HG03439 (cell line): Measurements from ENCODE around the gene SSBP3.
A peak's percentile ranks its signal among the peaks of the same experiment; 100 is the strongest.
"Not testable (repeated sequence)": the region's sequence is repeated elsewhere in the genome, so short reads cannot be mapped to it uniquely, and the experiment has no call there.

Experiments used
- ATAC-seq: cut with Tn5 transposase; IDR thresholded peaks from one replicate; pipeline ENCODE4 v1.9.1; 2021; ENCODE audit warnings: mild to moderate bottlenecking, moderate library complexity; ENCODE audit not compliant: unreplicated experiment

Gene SSBP3

DNA sequence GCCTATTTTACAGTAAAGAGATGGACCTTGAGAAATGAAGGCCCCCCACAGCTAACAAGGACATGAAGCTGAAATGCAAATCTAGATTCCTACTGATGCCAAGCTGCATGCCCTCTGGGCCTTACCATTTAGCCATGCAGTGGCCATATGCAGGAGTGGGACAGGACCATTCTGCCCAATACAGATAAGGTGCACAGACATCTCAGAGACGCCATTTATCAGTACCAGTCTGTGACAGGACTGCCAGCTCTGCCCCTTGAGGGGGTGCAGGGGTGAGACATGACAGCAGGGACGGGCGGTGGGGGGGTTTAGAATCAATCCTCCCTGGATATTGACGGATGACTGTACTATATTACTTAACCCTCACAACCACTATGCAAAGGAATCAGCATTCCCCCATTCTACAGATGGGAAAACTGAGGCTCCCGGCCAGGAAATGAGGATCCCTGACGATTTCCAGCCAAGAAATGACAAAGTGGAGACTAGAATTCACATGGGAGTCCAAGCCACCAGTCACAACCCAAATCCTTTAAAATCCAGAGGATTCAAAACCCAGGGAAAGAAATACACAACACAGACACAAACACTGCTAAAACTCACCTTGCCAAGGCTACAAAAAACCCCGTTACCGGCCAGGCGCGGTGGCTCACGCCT, 10.8 kb downstream of the SSBP3 start:
- no peak for ATAC-seq

DNA sequence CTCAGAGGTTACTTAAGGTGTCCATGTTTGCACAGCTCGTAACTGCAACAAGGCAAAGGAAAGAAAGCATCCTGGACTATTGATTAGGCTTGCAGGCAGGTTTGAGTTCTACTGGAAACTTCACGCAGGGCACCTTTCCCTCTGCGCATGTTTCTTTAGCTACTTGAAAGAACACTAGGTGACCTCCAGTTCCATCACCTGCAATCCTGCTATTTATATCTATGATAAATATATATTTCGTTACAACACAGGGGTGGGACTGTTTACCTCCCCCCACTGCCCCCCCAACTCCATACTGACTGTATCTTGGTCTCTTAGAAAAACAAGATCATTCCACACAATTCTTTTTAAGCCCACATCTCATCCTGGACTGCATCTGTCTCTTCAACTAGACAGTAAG, 12.1 kb downstream of the SSBP3 start:
- ATAC-seq, result no peak

DNA sequence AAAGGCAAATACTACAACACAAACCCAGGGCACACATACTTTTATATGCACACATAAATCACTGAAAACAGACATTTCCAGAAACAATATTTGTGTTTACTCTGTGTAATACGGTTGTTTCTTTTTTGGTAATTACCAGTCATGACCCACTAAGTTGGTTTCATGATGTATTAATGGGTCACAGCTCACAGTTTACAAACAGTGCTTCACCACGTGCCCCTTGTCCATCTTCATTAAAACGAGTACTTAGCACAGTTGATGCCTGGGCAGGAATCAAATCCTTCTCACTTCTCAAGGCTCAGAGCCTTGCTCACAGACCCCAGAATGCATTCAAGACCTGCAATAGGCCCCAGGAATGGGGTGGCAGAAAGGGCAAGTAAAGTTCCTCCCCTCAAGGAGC, 13.8 kb downstream of the SSBP3 start:
- ATAC-seq, result no peak

DNA sequence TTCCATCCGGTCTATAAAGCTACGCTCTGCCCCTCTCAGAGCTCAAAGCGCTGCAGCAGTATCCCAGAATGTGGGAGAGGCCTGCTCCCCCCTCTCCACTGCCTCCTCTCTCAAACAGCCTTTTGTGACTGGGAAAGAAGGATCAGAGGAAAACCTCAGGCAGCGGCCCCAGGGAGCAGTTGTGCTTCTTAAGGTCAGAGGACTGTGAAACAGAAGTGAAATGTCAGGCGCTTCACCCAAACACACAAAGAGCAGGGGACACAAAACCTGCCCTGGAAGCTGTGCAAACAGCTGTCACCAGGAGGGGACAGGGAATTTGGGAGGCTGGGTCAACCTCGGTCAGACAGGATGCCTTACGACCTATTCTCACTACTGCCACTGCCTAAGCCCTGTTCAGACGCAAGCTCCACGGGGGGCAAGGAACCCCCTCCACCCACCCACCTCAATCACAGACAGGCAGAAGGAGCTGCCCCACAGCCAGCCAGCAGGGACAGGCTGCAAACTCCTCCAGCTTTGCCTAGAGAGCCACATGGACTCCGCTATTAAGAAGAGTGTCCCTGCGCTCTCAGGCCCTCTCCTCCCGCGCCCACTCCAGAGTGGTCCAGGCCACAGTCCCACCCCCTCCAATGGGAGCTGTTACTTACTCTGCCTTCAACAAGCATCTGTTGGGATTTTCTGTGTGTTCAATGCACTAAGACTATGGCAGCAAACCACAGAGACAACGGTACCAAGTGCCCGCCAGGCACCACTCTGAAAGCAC, 14.6 kb downstream of the SSBP3 start:
- no peak for ATAC-seq

DNA sequence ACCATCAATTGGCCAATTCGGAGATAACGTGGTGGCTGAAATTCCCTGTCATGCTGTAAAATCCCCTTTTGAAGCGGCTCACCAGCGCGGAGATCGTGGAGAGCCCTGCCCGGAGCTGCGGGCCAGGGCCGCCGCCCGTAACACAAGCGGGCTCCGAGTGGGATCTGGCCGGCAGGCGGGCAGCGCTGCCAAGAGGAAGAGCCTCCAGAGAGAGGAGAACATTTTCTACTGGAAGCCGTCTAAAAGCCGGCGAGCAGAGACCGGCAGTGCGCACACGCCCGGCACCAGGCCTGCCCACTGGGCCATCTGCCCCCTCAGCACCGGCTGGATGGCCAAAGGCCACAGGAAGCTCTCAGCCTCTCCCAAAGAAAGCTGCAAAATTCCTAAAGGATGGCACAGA, 15.5 kb downstream of the SSBP3 start:
- no peak for ATAC-seq

DNA sequence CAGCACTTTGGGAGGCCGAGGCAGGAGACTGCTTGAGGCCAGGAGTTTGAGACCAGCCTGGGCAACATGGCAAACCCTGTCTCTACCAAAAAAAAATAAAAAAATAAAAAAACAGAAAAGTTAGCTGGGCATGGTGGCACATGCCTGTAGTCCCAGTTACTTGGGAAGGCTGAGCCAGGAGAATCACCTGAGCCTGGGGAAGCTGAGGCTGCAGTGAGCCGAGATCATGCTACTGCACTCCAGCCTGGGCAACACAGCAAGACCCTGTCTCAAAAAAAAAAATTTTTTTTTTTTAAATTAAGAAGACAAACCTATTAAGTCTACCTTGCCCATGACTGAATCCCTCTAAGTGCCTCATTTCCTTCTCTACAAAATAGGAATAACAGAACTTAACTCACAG, 16.6 kb downstream of the SSBP3 start:
- not testable (repeated sequence) for ATAC-seq

DNA sequence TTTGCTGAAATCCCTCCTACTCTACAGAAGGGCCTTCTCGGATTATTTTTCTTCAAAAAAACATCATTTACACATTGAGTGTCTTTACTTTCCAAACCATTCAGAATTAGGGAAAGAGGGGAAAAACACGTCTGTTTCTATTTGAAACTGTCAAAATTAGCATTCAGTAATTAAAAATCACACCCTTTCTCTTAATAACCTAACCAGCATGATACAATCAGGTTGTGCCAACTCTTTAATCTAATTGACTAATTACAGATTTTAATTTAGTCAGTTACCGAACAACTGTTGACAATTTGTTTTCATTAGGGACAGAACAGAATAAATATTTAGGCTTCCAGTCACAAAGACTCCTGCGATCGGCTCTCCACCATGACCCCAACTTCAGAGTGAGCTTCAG, 18.8 kb downstream of the SSBP3 start:
- no peak for ATAC-seq

DNA sequence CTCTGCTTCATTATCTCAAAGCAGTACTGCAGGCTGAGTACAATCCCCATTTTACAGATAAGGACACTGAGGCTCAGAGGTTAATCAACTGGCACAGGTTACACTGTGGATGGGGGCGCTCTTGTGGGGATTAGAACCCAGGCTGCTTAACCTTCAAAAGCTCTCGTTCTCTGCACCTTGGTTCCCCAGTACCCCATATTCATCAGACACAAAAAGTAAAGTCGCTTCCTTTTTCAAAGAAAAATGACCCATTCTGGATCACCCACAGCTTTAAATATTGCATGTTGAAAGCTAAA, 20.5 kb downstream of the SSBP3 start:
- ATAC-seq, result no peak

DNA sequence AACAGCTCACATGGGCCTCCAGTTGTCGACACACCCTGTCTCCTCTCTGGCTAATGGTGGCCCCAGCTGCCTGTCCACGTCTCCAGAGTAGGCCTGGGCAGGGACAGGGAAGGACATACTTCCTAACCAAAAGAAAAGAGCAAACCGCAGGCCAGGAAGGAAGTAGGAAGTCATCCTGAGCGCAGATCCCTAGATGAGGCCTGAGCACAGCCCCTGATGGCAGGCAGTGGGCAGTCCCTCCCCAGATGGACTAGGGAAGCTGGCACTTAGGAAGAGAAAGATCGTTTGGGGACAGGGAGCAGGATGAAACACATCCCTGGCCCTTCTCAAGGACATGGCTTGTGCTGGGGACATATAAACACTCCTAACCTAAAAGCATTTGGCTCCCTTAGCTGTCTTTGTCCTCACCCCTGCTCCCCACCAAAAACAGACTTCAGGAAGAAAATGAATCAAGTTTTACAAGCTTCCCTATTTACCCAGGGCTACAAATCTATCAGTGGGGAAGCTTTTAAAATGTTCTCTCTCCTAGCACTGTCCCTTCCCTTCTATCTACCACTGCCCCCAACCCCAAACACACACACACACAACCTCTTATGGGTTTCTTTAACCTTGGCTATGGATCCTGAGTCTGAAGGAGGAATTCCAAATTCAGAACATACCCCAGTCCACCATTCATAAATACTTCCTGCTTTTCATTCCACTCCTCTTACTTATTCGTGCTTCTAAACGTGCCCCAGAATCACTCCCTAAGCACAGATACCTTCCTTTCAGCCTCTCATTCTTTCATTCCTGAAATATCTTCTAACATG, 21.1 kb downstream of the SSBP3 start:
- no peak for ATAC-seq

DNA sequence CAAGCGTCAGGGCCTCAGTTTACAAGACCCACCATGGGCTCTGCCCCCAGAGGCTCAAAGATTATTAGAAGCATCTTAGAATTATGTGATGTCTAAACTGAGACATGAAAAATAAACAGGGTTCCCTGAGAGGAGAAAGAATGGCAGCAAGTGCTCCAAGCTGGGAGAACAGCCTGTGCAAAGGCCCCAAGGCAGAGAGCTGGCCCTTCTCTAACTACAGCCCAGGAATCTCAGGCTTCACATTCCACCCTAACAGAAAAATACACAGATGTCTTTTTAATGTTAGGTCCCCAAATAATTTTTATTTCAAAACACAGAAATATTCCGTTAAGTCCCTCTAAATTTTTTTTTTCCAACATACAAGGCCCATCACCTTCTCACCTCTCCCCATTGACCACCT, 21.7 kb downstream of the SSBP3 start:
- ATAC-seq, result no peak

DNA sequence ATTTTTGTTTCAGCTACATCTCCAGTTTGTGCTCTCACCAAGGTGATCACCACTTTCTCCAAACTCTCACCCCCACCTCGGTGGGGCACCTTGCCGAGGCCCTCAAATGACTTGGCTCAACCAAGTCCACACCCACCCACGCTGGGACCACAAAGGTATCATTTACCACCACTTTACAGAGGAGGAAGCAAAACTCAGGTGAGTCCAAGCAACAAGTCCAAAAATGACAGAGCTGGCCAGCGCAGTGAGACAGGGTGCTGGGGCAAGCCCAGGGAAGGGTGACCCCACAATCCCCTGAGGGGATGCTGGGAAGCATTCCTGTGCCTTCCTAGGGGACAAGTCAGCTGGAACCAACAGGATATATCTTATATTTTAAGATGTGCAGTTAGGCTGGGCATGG, 24.7 kb downstream of the SSBP3 start:
- no peak for ATAC-seq

DNA sequence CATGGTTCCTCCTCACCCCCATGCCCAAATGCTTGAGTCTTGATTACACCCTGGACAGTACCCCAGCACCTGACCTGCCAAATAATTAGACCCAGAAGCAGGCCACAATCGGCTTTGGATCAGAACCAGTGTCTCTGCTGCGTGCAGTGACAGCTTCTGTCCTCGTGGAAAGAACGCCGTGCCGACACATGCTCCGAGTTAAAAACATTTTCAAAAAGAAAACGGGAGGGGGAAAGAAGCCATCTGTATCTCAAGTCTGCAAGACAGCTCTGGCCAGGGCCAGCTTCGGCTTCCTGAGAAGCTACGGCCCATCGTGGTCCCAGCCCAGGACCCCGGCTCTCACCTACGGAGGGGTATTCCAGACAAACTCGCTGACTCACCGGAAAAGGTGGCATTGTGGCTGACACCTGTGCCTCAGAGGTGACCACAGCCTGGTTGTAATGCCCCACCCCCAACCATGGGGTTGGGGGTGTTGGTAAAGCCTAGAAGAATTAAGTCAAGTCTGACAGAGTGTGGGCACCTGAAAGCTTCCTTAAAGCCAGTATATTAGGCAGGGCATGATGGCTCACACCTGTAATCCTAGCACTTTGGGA, 25.8 kb downstream of the SSBP3 start:
- ATAC-seq, result no peak

DNA sequence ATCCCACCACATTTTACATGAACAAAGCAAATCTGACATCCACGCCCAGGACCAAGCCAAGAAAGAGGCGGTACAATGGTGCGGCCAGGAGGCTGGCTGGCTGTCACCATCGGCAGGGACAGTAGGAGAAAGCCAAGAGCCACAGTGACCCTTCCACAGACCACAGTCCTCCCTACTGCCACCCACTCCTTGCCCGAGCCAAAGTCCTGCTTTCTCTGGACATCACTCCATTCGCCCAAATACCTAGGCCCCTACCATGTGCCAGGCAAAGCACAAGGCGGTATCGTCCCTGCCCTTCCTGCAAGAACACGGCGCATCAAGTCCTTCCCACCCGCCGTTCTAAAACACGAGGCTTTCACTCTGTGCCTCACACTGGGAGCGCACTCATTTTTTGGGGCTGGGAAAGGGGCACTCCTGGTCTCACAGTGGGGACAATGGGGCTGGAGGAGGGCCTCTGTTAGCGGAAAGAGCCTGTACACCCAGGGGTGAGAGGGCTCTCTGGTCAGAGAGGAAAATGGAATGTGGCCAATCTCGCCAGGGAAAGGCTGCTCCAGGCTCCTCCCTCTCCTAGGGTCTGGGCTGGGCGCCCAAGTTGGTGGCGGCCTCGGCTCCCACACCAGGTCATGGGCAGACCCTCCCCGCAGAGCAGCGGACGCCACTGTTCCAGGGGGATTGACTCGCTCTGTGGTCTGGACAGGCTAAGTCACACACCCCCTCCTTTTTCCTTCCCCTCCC, 26.5 kb downstream of the SSBP3 start:
- ATAC-seq, result no peak

DNA sequence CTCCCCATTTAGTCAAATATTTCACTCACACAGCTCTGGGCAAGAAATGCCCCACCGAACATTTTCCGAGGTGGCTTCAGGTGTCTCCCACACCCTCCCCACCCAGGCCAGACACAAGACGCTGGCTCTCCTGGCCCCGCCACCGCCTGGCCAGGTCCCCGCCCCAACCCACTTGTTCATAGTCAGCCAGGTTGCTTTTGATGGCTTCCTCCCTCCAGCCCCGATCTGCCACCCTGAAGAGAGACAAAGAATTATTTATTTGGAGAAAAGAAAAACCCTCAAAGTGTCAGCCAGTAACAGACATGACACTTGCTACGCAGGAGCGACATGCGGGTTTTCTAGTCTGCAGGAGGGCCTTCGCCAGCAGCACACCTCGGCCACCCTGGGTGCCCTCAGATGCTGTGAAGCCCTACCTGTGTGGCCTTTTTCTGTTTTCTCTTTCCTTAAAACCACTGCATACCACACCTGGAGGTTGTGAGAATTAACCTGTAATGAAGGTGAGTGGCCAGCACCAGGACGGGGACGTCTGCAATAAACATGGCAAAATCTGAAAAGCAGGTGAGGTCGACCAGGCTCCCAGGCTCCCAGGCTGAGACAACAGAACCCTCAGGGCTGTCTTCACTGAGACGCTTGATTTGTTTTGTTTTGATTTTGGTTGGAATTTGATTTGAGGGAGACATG, 27.2 kb downstream of the SSBP3 start:
- no peak for ATAC-seq

DNA sequence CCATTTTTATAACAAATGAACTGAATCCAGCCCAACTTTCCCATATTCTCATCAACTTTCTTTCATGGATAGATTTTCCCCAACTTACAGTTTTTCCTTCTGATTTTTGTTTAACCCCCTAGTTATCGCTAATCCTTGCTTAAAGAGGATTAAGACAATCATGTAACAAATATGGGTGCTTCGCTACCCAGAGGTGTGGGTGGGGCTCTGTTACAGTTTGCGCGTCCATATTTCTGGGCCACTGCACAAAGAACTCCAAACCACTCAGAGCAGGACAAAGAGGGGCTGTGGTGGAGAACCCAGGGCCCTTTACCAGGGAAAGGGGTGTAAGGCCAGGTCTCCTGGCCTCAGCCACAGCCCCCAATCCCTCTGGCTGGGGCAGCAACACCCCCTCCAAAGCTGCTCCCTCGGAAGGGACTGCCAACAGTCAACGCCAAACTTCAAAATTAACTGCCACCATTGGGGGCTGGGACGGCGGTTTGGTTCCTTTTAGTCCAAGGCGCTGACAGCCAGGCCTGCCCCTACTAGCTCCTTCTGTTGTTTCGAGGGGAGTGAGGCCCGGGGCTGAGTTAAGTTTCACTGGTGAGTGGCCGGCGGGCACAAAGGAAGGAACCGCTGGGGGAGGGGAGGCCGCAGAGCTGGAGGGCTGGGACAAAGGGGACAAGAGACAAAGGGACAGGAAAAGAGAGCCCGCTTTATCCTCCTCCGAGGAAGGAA, 27.9 kb downstream of the SSBP3 start:
- ATAC-seq, result no peak

DNA sequence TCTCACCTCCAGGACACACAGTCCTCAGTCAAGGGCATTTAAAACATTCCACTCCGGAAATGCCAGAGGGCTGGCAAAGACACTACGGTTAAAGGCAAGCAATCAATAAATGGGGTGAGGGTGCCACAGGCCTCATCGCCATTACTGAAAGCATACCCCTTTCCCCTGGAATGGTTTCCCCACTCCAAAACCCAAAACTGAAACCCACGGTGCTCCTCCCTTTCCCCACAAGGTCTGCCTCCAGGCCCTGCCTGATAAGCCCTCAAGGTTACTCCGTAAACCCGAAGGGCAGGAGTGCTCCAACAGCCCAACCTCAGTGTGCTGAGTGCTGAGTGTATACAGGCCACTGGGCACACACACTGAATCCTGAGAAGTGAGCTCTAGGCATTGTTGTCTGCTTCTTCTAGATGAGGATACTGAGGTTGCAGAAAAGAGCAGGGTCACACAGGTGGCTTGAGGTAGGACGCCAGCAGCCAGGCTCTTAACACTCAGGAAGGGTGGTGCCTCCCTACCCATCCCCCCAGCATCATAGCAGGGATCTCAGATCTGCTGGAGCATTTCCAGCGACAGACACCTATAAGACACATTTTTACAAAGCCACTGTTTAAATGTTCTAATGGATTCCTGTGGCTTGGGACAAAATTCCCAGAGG, 29.0 kb downstream of the SSBP3 start:
- ATAC-seq, result no peak

DNA sequence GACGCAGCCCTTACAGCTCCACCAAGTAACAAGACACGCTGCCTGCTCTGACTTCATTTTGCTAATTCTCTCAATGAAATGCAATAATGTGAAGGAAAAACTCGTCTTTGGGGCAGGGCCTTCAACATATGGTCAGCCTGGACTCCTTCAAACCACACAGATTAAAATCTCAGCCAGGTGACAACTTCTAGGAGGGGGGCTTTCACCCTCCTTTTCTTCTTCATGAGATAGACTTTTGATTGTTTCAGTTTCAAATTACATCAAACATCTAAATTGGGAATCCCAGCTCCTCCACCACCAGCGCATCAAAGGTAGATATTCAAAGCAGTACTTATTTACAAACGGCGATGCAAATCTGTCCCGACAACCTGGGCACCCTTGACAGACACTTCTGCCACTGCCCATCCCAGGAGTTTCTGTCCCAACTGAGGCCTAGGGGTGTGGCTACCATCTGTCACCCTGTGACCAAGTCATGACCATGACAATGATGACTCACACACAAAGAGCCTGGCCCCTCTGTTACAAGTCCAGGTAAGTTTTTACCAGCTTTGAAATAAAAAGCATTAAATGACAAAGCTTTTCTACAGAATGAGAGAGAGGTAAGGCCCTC, 29.7 kb downstream of the SSBP3 start:
- ATAC-seq, result peak; percentile 72

DNA sequence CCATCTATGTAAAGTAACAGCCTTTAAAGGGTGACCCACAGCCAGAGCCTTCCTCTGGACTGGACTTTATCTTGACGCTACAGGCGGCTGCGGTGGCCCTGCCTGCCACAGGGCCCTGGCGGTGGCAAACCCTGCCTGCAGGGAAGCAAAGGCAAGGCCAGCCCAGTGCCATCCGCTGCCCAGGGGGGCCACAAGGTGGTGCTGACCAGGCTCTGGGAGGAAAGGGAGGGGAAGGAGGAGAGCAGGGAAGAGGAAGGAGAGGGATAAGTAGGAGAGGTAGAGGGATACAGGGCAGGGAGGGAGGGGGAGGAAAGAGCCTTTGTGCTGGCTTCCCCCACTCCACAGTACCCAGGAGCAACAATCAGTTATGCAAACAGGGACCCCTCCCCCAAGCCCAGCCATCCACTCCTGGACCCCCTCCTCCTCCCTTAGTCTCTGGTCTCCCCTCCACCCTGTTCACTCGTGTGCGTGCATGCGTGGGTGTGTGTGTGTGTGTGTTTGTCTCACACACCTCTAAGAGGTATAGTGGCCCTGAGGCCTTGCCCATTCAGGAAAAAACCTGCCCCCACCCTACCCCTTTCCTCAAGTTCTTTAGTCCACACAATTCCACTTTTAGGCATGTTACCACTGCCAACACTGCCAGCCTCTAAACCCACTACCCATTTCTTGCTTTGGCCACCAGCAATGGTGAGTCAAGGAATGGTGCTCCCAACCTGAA, 30.3 kb downstream of the SSBP3 start:
- no peak for ATAC-seq
